Activated CD4-positive, CD25-positive, alpha-beta regulatory T cell treated with anti-CD3 and anti-CD28 coated beads, Interleukin-2, amount 50 U/mL, for 24 hours (primary cell): ENCODE results near the gene JKAMP.

Experiments used
- ATAC-seq, 2 donors: fragments of 150-1000 bp; cut with Tn5 transposase; one replicate each; pipeline ENCODE4 v1.10.0; 2021; ENCODE audit warnings: mild to moderate bottlenecking in 1 of 2, moderate library complexity in 1 of 2

The JKAMP gene

GRCh38 chr14:59543873-59544272 lies 59.6 kb downstream of the JKAMP start:
- no peak for ATAC-seq

GRCh38 chr14:59547310-59547709 lies 63.0 kb downstream of the JKAMP start:
- ATAC-seq, result no peak
